ENCODE results near the gene ADCY1. TPM values are rescaled to one million over a fixed set of nuclear protein-coding genes. Genes with fewer than 3 reads are reported as not detected.
A peak's percentile ranks its signal among the peaks of the same experiment; 100 is the strongest.

ADCY1 gene
- total and polyA plus RNA-seq, 2 donors from 2014 or later = 2.9 to 3.7 TPM

GRCh38 chr7:45689797-45690761 is 115.9 kb downstream of the ADCY1 start:
- intact Hi-C loops (cut with DNase I) = no loop called here
- Histone ChIP-seq H3K9me3 (ENCODE audit: control insufficient read depth in 2 of 3, insufficient read depth in 1 of 3, low read length in 3 of 3) (no peaks in the 10 kb centered on the region), H3K27ac (ENCODE audit: low read depth in 2 of 2, low read length in 2 of 2) (peak overlapping the region in 1 of 2 donors; percentile 18), H3K9ac (ENCODE audit: low read length in 3 of 3) (no peak overlapping the region), H3K4me3 (ENCODE audit: low read length in 3 of 3) (no peak overlapping the region), H3K36me3 (ENCODE audit: control insufficient read depth in 2 of 3, insufficient read depth in 3 of 3, low read length in 3 of 3) (no peaks in the 10 kb centered on the region), H3K4me1 (ENCODE audit: control insufficient read depth in 2 of 3, insufficient read depth in 2 of 3, low read depth in 1 of 3, low read length in 3 of 3) (peaks cover 0 to 9% (median 0%) of the 10 kb centered on the region in 3 donors), H3K27me3 (ENCODE audit: control insufficient read depth, insufficient read depth, low read length) (no peaks in the 10 kb centered on the region)
- no peak for DNase-seq
- no peak for TF ChIP-seq CTCF (IDR thresholded peaks at IDR 0.05; ENCODE audit: borderline replicate concordance, extremely low read depth, insufficient read depth)
- FAIRE-seq = no peak

- no peak overlapping the region for H3K4me3 ChIP-seq (ENCODE audit: low read length in 3 of 3)
- FAIRE-seq = no peak
- H3K4me1 ChIP-seq (ENCODE audit: control insufficient read depth in 2 of 3, insufficient read depth in 2 of 3, low read depth in 1 of 3, low read length in 3 of 3) = peaks cover 0 to 9% (median 0%) of the 10 kb centered on the region in 3 donors
- no peaks in the 10 kb centered on the region for H3K9me3 ChIP-seq (ENCODE audit: control insufficient read depth in 2 of 3, insufficient read depth in 1 of 3, low read length in 3 of 3)
- no peak for DNase-seq
- no peaks in the 10 kb centered on the region for H3K36me3 ChIP-seq (ENCODE audit: control insufficient read depth in 2 of 3, insufficient read depth in 3 of 3, low read length in 3 of 3)
- H3K27me3 ChIP-seq (ENCODE audit: control insufficient read depth, insufficient read depth, low read length) = no peaks in the 10 kb centered on the region
- no peak for TF ChIP-seq CTCF (IDR thresholded peaks at IDR 0.05; ENCODE audit: borderline replicate concordance, extremely low read depth, insufficient read depth)
- intact Hi-C loops (cut with DNase I) = no loop called here
- peak overlapping the region in 1 of 2 donors; percentile 18 for H3K27ac ChIP-seq (ENCODE audit: low read depth in 2 of 2, low read length in 2 of 2)
- no peak overlapping the region for H3K9ac ChIP-seq (ENCODE audit: low read length in 3 of 3)
Observed at GRCh38 chr7:45690762-45691150, 116.6 kb downstream of the ADCY1 start.

- H3K9ac ChIP-seq (ENCODE audit: low read length in 3 of 3) = no peak overlapping the region
- TF ChIP-seq CTCF (IDR thresholded peaks at IDR 0.05; ENCODE audit: borderline replicate concordance, extremely low read depth, insufficient read depth) = no peak
- DNase-seq (peak in 1 of 5 donors; percentile 3), FAIRE-seq (no peak)
- no peak overlapping the region for H3K4me3 ChIP-seq (ENCODE audit: low read length in 3 of 3)
- H3K27me3 ChIP-seq (ENCODE audit: control insufficient read depth, insufficient read depth, low read length) = no peaks in the 10 kb centered on the region
- H3K36me3 ChIP-seq (ENCODE audit: control insufficient read depth in 2 of 3, insufficient read depth in 3 of 3, low read length in 3 of 3) = no peaks in the 10 kb centered on the region
- H3K4me1 ChIP-seq (ENCODE audit: control insufficient read depth in 2 of 3, insufficient read depth in 2 of 3, low read depth in 1 of 3, low read length in 3 of 3) = peaks cover 0 to 9% (median 0%) of the 10 kb centered on the region in 3 donors
- intact Hi-C loops (cut with DNase I) = no loop called here
- no peaks in the 10 kb centered on the region for H3K9me3 ChIP-seq (ENCODE audit: control insufficient read depth in 2 of 3, insufficient read depth in 1 of 3, low read length in 3 of 3)
- H3K27ac ChIP-seq (ENCODE audit: low read depth in 2 of 2, low read length in 2 of 2) = no peak overlapping the region
Observed at GRCh38 chr7:45691155-45691656, 117.0 kb downstream of the ADCY1 start.
